Loucy (cell line): Measurements from ENCODE around the gene ALDH1A1.

ENCODE experiments used
- EZH2phosphoT487 ChIP-seq: fragments of 200-600 bp; IDR thresholded peaks from 2 replicates; pipeline ENCODE4 v1.6.1; 2018; ENCODE audit warnings: antibody characterized with exemption, mild to moderate bottlenecking, moderate library complexity, borderline replicate concordance
- TF ChIP-seq, protein P1 (sequence below): fragments of 200-600 bp; sonication (generic); conservative IDR thresholded peaks from 2 replicates; pipeline ENCODE4 v1.5.1; 2014; ENCODE audit warnings: mild to moderate bottlenecking, antibody characterized with exemption, low read length

DNA sequence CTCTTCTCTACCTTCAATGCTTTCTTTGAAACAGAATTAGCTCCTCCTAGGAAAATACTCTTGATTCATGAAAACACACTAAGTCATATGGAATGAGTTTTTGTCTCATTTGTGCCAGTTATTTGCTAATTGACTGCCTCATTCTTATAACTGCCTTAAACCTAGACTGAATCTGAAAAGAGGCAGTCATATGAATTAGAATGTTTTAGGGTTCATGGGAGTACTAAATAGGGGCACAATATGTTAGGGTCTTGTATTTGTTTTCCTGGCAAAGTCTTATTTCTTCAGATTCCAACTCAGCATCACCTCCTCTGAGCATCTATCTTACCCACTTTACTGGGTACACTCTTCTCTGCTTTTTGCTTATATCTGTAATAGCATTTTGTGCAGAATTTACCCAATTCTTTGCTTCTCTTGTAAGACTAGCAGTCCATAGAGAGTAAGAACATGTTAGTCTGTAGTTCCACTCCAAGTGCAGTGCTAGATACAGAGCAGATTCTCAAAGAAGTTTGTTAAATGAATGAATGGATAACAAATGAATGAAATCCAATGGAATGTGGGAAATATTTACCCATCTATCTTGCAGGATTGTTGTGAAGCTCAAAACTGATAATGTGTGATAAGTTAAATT lies 43.9 kb upstream of the ALDH1A1 start:
- TF ChIP-seq, protein P1, sequence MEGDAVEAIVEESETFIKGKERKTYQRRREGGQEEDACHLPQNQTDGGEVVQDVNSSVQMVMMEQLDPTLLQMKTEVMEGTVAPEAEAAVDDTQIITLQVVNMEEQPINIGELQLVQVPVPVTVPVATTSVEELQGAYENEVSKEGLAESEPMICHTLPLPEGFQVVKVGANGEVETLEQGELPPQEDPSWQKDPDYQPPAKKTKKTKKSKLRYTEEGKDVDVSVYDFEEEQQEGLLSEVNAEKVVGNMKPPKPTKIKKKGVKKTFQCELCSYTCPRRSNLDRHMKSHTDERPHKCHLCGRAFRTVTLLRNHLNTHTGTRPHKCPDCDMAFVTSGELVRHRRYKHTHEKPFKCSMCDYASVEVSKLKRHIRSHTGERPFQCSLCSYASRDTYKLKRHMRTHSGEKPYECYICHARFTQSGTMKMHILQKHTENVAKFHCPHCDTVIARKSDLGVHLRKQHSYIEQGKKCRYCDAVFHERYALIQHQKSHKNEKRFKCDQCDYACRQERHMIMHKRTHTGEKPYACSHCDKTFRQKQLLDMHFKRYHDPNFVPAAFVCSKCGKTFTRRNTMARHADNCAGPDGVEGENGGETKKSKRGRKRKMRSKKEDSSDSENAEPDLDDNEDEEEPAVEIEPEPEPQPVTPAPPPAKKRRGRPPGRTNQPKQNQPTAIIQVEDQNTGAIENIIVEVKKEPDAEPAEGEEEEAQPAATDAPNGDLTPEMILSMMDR = no peak
- TF ChIP-seq EZH2phosphoT487 = no peak
